Stimulated activated CD8-positive, alpha-beta memory T cell treated with anti-CD3 and anti-CD28 coated beads, Interleukin-2, amount 100 ng/mL, for 48 hours (primary cell): Measurements from ENCODE around the gene KLHL21.

Experiments used
- DNase-seq, 2 donors: peaks; one replicate each; pipeline ENCODE4 v3.0.0-alpha.2; 2020; ENCODE audit warnings: low read depth in 2 of 2

KLHL21 gene

DNA sequence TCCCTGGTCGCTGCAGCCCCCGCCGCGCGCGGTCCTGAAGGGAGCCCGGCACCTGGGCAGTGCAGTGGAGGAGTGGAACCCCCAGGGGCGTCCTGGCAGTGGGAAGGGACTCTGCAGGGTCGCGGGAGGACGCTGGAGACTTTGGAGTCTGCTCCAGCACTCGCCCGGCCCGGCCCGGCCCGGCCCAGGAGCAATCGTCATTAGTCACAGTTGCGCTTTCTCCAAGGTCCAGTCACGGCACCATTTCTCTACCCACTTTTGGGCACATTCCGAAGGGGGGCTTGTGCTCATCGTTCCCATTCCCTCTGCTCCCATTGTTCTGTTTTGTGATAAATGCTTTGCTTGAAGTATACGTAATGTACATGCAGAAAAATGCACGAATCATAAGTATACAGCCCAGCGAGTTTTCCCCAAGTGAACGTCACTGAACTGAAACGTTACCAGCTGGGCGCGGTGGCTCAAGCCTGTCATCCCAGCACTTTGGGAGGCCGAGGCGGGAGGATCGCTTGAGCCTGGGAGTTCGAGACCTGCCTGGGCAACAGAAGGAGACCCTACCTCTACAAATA lies 23.0 kb upstream of the KLHL21 start:
- no peak for DNase-seq

DNA sequence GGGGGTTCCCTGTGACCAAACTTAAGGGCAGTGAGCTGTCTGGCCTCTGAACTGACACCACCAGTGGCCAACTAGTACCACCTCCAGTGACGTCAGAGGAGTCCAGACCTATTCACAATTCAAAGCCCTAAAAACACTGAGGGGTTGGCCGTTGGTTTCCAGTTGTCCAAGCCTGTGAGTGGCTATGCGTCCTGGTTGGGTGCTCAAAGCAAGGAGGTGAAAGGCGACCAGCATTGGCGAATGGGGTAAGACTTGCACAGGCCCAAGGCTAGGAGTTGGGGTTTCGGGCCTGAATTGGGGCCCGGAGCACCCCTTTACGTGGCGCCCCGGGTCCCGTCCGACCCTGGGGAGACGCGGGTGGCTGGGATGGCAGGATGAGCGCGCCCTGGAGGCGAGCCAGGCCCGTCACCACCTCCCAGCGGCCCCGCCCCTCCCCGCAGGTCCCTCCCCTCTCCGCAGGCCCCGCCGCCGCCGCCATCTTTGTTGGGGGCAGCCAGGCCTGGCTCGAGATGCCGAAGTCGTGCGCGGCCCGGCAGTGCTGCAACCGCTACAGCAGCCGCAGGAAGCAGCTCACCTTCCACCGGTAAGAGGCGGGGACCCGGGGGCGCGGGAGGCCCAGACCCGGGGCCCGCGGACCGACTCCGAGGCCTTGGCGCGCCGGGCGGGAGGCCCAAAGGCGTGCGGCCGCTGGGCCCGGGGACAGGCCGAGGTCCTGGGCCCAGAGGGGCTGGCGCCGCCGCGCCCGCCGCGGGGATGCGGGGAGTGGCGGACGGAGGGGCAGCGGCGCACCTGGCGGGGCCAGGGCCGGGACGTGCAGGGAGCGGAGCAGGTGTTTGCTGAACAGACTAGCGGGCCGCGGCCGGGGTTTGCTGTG lies 22.3 kb upstream of the KLHL21 start, which contains the start of gene THAP3:
THAP3 (plus strand) TSS at position 159 of the 874 bp plus-strand sequence; CDS start at position 510, 351 bp downstream.
- peak; percentile 86 to 90 for DNase-seq

DNA sequence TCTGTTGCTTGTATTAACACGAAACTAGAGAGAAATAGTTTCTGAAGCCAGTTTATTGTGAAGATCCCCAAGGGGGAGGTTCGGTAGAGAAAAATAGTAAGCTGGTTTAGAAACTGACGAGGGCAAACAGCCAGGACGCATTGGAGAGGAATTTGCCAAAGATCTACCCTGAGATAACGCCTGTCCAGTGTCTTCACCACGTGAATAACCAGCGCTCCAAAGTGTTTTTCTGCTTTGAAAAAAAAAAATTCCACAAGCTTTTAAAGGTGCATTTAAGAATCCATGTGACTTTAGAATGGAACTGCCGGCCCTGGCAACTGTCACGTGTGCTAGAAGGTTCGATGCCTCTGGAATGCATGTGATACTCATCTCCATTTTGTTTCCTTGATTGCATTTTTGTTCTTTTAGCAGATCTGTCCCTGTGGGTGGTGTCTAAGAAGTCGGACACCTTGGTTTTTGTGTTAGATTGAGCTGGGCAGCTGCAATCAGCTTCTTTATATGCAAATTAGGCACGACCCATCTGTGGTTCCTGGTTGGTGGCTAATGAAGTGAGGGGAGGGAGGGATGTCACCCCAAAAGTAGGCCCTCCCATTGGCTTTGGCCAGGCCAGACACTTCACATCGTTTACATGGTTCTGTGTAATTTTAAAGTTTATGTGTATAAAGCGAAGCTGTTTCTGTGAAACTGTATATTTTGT lies 20.7 kb upstream of the KLHL21 start:
- DNase-seq, result no peak

DNA sequence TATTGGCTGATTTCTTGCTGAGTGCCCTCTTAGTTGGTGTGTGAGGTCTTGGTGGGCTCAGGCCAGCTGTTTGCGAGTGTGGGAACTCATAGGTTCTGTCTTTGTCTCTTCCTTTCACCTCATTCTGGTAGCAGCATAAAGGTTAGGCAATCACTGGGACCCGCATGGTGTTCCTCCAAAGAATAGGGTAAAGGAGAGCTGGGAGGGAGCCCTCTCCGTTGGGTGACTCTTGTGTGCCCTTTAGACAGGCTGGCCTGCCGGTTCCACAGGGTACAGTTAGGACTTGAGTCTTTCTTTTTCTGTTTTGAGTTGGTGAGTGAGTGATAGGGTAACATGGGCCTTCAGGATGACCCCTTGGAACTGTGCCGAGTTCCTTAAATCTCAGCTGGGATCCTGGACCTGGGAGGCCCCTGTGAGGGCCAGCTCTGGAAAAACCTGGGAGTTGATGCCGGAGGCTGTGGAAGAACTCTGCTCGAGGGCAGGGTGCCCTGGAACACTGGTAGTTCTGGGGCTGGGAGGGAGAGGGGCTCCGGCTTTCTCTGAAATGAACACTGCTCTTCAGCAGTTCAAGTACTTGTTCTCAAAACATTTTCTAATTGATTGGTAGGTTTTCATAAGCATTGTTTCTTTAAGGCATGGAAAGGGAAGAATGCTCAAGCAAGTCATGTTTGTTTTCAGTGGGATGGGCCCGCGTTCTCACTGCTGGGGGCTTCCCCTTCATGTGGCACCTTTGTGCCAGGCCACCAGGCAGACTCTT lies 19.9 kb upstream of the KLHL21 start:
- no peak for DNase-seq

DNA sequence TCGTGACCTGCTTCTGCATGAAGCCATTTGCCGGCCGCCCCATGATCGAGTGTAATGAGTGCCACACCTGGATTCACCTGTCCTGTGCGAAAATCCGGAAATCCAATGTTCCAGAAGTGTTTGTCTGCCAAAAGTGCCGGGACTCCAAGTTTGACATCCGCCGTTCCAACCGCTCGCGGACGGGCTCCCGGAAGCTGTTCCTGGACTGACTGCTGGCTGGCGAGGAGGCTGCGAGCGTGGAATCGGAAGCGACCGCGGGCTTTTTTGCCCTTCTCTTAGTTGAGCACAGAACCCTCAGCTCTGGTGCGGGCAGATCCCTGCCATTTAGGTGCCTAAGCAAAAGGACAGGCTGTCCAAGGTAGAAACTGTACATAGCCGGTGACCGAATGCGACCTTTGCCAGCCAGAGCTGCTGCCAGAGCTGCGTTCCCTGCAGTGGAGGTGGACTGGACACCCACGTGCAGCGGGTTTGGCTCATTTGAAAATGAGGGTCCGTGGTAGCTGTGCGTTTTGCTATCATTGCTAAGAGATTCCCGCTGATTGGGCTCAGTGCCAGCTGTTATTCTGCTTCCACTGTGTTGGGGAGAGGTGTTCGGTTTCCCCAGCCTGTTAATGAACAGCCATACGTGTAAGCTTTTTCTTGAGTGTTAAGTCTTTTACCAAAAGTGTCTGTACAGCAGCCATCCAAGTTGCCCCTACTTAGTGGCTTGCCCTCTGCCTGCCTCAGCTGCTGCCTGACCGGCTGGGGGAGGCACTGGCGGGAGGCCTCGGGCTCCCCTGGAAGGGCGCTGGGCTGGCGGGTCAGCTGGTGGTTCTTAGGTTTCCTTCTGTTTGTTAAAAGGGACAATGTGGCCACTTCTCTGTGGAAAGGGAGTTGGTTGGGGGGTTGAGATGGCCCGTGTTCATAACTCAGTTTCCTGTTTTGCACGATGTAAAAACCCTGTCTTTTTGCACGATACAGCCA lies 19.0 kb upstream of the KLHL21 start:
- no peak for DNase-seq

DNA sequence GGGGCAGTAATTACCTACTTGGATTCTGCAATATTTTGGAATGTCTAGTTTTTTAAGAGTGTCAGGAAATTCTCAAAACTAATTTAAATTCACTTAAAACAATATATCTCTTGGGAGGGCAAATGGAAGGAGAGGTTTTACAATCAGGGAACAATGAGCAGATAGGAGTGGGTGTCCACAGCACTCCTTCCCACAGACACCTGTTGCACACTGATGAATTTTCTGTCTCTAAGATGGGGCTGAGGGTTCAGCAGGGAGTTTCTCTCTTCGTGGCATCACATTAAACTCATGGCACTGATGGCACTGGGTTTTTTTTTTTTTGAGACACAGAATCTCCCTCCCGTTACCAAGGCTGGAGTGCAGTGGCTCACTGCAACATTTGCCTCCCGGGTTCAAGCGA lies 16.4 kb upstream of the KLHL21 start:
- no peak for DNase-seq

DNA sequence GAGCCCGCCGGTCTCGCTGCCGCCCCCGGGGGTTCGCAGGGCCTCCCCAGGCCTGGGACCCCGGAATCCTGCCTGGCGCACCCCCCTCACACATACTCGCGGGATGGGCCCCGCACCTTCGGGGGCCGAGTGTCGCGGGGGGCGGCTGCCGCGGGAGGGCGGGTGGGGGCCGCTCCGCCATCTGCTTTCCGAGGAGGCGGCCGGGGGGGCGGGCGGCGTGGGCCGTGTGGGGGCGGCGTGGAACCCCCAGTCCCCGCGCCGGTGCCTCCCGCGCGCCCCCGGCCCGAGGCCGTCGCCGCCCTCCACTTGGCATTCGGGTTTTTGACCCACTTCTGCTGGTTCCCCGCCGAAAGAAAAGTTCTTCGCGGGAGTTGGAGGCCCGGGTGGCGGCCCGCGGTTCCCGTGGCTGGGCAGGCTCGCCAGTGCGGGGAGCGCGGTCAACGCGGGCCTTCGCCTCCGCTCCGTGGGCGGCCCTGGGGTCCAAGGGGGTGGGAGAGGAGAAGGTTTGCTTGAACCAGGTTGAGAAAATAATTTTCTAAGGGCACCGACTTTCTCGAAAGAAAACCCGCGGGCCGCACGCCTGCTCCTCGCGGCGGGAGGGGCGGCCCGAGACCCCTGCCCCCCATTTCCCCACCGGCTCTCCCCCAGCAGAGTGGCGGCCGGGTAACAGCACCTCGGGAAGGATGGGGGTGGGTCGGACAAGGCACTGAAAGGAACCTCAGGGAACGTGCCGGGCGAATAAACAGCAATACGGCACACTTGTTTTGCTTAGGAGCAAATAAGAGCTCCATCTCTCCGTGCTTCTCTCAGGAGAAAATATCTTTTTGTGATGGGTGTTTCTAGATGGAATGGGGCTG lies 12.5 kb upstream of the KLHL21 start:
- DNase-seq, result no peak

DNA sequence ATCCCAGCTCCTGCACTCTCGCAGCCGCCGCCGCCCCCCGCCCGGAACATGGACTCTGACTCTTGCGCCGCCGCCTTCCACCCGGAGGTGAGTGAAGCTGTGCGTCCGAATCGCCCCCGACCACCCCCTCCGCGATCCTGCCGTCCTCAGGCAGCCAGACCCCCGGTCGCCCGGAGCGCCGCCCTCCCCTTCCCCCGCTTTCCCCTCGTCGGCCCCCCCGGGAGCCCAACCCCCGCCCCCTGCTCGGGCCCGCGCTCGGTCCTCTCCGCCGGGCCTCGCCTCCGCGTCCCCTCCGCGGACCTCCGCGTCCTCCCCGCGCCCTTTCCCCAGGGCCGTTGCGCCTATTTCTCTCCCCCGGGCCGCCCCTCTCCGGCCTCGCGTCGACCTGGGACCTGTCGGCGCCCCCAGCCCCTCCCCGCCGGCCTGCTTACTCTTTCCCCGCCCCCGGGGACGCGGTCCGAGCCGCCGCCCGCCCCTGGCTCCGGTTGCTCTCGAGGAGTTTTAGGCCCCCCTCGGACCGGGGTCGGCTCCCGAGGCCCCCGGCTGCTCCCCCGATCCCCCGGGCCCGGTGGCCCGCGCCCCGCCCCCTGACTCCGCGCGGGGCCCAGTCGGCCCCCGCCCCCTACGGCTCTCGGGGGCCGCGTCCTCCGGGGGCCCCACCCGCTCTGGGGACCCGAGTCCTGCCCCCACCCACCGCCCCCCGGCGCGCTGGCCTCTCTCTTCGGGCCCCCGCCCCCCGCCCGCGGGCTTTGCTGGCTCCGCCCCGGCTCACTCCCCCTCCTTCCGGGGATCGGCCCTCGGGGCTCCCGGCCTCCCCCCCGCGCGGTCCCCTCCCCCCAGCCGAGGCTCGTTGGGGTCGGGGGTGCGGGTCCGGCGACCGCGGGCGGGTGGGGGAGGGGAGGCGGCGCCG lies 11.6 kb upstream of the KLHL21 start:
- DNase-seq, result peak in 1 of 2 donors; percentile 54

DNA sequence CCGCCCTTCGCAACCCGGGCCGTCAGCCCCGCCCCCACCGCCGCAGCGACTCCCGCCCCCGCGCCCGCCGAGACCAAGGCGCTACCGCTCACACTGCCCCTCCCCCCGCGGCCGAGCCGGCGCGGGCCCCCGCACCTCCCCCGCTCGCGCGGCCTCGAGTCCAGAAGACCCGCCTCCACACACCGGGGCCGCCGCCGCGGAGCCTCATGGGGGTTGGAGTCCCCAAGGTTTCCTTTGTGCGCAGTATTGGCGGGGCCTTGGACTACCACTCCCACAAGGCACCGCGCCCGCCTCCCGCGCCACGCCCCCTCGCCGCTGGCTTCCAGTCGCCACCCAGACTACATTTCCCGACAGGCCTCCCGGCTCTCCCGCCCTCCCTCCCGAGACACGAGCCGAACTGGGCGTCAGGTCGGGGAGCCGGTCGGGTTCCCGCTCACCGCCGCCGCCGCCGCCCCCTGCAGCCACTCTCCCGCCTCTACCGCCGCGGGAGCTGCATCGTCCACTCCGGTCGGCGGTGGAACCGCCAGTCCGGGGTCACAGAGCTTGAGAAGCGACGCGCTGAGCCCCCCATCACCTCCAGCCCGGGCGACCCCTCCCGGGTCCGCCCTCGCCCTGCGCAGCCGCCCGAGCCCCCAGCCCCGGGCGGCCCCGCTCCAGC lies 10.8 kb upstream of the KLHL21 start, which contains the start of gene PHF13:
PHF13 (plus strand) TSS at position 371 of the 658 bp plus-strand sequence. CDS start 336 bp downstream, outside the sequence.
- DNase-seq, result peak; percentile 99

DNA sequence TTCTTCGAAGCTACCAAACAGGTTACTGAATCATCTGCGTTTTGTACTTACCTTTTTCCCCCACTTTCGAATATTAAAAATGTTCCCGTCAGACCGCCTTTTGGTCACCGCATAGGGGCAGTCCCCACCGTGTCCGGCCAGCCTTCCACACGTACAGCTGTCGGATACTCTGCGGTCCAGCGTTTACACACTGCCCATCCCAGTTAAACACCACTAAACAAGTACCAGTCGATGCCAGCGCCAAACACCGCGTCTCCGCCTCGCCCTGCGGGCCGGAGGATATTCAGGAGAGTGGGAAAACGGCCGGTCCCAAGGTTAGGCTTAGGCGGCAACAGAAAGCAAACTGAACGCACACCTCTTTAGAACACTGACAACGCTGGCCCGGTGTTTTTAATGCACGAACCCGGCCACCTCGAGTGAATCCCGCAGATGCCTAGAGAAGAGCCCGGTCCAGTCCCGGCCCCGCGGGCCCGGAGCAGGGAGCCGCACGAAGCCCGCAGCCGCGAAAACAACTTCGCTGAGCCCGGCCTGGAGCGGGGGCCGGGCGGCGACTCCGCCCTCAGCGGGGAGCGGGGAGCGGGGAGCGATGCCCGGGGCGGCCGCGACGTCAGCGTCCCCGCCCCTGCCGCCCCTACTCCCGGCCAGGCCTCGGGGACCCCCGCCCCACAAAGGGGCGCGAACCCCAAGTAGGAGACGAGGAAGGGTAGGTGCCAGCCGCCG lies 10.1 kb upstream of the KLHL21 start:
- no peak for DNase-seq

DNA sequence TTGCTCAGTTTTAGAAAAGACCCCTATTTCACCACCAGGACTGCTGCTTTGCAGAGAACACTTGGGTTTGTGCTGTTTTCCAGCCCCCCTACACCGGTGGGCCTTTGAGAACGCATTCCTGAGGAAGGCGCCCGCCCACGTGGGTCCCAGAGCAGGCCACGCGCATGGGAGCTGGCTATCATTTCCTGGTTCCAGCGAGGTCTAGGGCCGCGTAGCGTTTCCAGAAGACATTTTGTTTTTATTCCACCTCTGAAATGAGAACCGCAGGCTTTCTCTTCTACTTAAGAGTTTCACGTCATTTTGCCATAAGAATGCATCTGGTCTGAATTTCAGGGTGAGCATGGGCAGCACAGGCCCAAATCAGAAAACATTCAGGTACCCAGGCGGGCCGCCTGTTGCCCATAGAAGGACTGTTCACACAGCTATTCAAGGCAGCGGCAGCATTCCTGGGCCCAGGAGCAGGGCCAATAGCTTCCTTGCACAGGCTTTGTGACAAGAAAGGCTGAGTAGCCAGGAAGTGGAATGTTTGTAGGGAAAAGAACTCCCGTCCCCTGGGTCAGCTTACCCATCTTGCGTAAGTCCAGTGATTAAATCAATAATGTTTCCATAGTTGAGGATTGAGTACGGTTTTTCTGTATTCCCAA lies 1.4 kb upstream of the KLHL21 start:
- DNase-seq, result no peak

DNA sequence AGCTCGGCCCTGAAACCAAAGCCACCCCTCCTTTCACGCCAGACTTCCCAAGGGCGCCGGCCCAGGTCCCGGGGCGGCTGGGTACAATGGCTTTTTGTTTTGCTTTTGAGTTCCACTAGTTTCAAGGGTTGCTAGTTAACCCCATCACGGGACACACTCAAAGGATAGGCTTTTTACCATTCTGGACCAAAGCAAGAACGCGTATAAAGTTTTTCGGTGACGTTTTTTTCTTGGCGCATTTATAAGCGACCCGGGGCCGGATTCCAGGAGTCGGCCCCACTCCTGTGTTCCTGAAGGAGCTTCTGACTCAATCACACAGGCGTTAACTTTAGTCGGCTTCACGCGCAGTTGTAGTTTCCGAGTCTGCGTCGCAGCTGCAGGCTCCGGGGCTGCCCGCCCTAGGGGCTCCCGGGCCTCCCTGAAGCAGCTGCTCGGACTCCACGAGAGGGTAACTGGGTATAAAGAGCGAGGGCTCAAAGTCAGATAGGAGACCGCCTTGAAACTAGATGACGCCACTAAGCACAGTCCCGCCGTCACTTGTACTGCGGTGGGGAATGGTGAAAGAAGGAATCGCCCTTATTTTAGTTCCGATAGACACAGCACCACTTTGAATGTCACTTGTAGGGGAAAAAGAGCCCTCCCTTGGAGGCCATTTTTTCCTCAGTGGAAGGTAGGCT lies 707 bp upstream of the KLHL21 start:
- DNase-seq, result peak; percentile 37 to 40

DNA sequence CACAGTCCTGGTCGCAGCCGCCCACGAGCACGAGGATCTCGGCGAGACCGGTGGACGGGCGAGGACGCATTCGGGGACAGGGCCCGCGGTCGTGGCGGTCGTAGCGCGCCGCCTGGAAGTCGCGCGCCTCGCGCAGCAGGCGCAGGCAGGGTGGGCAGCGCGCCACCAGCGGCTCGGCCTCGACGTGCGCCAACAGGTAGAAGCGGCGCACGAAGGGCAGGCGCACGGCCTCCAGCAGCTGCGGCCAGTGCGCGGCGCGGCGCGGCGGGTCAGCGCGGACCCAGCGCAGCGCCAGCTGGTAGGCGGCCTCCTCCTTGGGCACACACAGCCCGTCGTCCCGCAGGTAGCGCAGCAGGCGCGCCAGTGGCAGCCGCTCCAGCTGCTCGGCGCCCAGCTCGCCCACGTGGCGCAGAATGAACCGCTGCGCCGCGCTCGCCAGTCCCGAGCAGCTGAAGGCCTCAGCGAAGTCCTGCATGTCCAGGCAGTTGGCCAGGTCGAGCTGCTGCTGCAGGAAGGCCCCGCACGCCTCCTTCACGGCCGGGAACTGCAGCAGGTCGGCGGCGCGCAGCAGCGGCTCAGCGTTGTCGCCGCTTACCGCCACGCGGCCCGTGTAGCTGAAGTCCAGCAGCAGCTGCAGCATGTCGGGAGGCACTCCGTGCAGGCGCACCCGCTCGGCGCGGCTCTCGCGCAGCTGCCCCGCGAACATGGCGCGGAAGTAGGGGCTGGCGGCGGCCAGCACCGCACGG lies 573 bp downstream of the KLHL21 start:
- no peak for DNase-seq

DNA sequence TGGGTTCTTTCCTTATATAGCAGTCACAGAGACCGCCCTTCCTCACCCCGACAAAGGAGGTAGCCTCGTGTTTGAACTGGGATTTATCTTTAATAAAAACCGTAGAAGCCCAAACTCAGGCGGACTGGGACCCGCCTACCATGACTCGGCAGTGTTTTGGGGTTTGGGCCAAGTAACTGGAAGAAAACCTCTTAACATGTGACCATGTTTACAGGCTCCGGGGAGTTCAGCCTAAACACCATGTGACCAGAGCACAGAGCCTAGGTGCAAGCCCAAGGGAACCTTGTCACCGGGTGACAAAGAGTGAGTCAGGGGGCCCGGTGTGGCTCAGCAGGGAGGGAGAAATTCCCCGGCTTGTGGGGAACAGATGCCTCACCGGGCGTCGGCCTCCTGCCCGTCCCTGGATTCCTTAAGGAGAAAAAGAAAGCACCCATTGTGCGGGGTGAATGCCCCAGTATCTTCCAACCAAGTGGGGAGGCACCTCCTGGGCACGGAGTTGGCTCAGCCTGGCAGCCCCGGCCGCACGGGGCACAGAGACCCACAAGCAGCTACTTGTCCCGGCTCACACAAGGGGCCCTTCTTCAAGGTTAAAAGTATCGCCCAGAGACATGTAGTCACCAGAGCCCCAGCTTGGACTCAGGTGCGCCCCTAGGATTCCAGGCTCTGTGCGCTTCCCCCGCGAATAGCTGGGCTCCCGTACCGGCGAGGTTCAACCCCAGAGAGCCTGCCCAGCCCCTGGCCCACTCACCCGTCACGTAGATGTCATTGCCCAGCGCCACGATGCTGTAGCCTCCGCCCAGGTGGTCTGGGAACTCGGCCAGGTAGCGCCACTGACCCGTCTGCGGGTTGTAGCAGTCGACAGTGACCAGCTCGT lies 1.4 kb downstream of the KLHL21 start:
- peak; percentile 60 to 78 for DNase-seq
